Suprapubic skin (tissue), 3 donors: ENCODE measurements around the gene COL8A1.

Source experiments
- POLR2AphosphoS5 ChIP-seq, 3 donors: sonication (generic); formaldehyde crosslinking; IDR thresholded peaks; one replicate each; pipeline ENCODE4 v1.6.1; 2017; ENCODE audit warnings: antibody characterized with exemption in 3 of 3
- TF ChIP-seq, protein P1 (sequence below), 2 donors: fragments of 200-600 bp in 1 of 2; fragments of 450-650 bp in 1 of 2; sonication (generic) in 1 of 2; IDR thresholded peaks; one replicate each; pipeline ENCODE4 v1.5.1; 2016 to 2019; ENCODE audit warnings: antibody characterized with exemption in 2 of 2, mild to moderate bottlenecking in 1 of 2, moderate library complexity in 1 of 2

DNA sequence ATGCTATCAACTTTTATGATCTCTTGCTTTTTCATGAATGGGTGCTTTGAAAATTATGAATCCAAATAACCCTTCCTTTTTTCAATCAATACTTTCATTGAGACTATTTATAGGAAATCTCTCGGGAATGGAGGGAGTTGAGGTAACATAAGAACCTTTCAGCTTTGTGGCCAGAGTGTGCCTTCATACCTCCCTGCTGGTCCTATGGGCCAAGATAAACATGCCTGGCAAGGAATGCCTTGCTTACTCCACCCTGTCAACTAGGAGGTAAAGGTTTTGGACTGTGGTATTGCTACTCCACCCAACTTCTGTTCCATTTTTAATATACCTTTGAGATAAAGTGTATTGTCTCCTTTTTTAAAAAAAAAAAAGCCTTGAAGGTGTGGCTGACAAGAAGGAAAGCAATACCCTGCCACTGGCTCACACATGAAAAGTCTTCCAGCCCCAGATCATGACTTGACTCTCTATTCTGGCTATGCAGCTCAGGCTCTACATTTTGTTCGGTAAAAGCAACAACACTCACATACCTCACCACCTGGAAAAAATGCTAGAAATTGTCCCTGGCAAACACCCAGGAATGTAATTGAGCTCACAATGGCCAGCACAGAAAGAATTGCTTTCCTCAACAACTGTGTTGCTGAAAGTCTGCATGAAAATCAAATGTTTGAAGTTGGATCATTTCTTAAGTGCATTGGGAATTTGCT, 35.8 kb downstream of the COL8A1 start:
- TF ChIP-seq POLR2AphosphoS5 (IDR thresholded peaks at IDR 0.05): no peak
- TF ChIP-seq, protein P1, sequence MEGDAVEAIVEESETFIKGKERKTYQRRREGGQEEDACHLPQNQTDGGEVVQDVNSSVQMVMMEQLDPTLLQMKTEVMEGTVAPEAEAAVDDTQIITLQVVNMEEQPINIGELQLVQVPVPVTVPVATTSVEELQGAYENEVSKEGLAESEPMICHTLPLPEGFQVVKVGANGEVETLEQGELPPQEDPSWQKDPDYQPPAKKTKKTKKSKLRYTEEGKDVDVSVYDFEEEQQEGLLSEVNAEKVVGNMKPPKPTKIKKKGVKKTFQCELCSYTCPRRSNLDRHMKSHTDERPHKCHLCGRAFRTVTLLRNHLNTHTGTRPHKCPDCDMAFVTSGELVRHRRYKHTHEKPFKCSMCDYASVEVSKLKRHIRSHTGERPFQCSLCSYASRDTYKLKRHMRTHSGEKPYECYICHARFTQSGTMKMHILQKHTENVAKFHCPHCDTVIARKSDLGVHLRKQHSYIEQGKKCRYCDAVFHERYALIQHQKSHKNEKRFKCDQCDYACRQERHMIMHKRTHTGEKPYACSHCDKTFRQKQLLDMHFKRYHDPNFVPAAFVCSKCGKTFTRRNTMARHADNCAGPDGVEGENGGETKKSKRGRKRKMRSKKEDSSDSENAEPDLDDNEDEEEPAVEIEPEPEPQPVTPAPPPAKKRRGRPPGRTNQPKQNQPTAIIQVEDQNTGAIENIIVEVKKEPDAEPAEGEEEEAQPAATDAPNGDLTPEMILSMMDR (IDR thresholded peaks at IDR 0.05): no peak
